GM19043 (cell line): ENCODE data around the gene POSTN.
"Not testable (repeated sequence)": the region's sequence is repeated elsewhere in the genome, so short reads cannot be mapped to it uniquely, and the experiment has no call there.

Source experiments
- ATAC-seq: cut with Tn5 transposase; IDR thresholded peaks from one replicate; pipeline ENCODE4 v1.9.1; 2021; ENCODE audit warnings: low read depth; ENCODE audit not compliant: unreplicated experiment

Gene POSTN

GRCh38 chr13:37597477-37598025 lies 1.0 kb downstream of the POSTN start:
- ATAC-seq = no peak

- no peak for ATAC-seq
Observed at GRCh38 chr13:37596805-37597204, 1.8 kb downstream of the POSTN start.

GRCh38 chr13:37595162-37595561 lies 3.4 kb downstream of the POSTN start:
- no peak for ATAC-seq

GRCh38 chr13:37594550-37594949 lies 4.0 kb downstream of the POSTN start:
- ATAC-seq = no peak

- not testable (repeated sequence) for ATAC-seq
Observed at GRCh38 chr13:37589381-37589780, 9.2 kb downstream of the POSTN start.

- no peak for ATAC-seq
Observed at GRCh38 chr13:37587236-37587635, 11.3 kb downstream of the POSTN start.

- no peak for ATAC-seq
Observed at GRCh38 chr13:37586164-37586563, 12.4 kb downstream of the POSTN start.

- no peak for ATAC-seq
Observed at GRCh38 chr13:37585541-37585940, 13.0 kb downstream of the POSTN start.

GRCh38 chr13:37576601-37577000 lies 22.0 kb downstream of the POSTN start:
- ATAC-seq = no peak

- no peak for ATAC-seq
Observed at GRCh38 chr13:37565425-37565824, 33.1 kb downstream of the POSTN start.

GRCh38 chr13:37561031-37561430 lies 37.5 kb downstream of the POSTN start:
- ATAC-seq = no peak

- no peak for ATAC-seq
Observed at GRCh38 chr13:37560526-37560925, 38.0 kb downstream of the POSTN start.

GRCh38 chr13:37558766-37559165 lies 39.8 kb downstream of the POSTN start:
- not testable (repeated sequence) for ATAC-seq

- no peak for ATAC-seq
Observed at GRCh38 chr13:37546087-37546486, 52.5 kb downstream of the POSTN start.

- ATAC-seq = no peak
Observed at GRCh38 chr13:37544995-37545394, 53.6 kb downstream of the POSTN start.

GRCh38 chr13:37539976-37540605 lies 58.5 kb downstream of the POSTN start:
- no peak for ATAC-seq

- ATAC-seq = no peak
Observed at GRCh38 chr13:37539170-37539569, 59.4 kb downstream of the POSTN start.

- ATAC-seq = no peak
Observed at GRCh38 chr13:37535501-37535900, 63.1 kb downstream of the POSTN start.

GRCh38 chr13:37534676-37535075 lies 63.9 kb downstream of the POSTN start:
- ATAC-seq = no peak

- ATAC-seq = no peak
Observed at GRCh38 chr13:37534181-37534580, 64.4 kb downstream of the POSTN start.

- ATAC-seq = no peak
Observed at GRCh38 chr13:37531049-37531448, 67.5 kb downstream of the POSTN start.

- no peak for ATAC-seq
Observed at GRCh38 chr13:37529751-37530385, 68.7 kb downstream of the POSTN start.
